ENCODE measurements around the gene HBE1. TPM values are rescaled to one million over a fixed set of nuclear protein-coding genes. Genes with fewer than 3 reads are reported as not detected.

The HBE1 gene
- total RNA-seq, 4 donors from 2014 or later = not detected

DNA sequence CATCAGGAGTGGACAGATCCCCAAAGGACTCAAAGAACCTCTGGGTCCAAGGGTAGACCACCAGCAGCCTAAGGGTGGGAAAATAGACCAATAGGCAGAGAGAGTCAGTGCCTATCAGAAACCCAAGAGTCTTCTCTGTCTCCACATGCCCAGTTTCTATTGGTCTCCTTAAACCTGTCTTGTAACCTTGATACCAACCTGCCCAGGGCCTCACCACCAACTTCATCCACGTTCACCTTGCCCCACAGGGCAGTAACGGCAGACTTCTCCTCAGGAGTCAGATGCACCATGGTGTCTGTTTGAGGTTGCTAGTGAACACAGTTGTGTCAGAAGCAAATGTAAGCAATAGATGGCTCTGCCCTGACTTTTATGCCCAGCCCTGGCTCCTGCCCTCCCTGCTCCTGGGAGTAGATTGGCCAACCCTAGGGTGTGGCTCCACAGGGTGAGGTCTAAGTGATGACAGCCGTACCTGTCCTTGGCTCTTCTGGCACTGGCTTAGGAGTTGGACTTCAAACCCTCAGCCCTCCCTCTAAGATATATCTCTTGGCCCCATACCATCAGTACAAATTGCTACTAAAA lies 42.9 kb downstream of the HBE1 start, which contains the start of gene HBB:
TSS of gene HBB (minus strand) at position 340 of the 579 bp plus-strand sequence. CDS start at position 290, 50 bp downstream.
- 74% methylated on average over 3 of the region's 3 CpGs for WGBS
- DNase-seq (ENCODE audit: extremely low spot score) = no peak
- no peaks in the 10 kb centered on the region for H3K36me3 ChIP-seq
- H3K27me3 ChIP-seq = no peaks in the 10 kb centered on the region
- H3K4me1 ChIP-seq = no peaks in the 10 kb centered on the region
- H3K9me3 ChIP-seq = no peaks in the 10 kb centered on the region
- H3K27ac ChIP-seq (replicated peaks in 1 of 4) = no peak within 1 kb of the TSS
- intact Hi-C loops (cut with DNase I) = no loop called here
- TF ChIP-seq POLR2AphosphoS5 (IDR thresholded peaks at IDR 0.05) = no peak
- no peak for TF ChIP-seq CTCF (IDR thresholded peaks at IDR 0.05)
- H3K4me3 ChIP-seq = no peak within 1 kb of the TSS

GRCh38 chr11:5225480-5225871 lies 44.3 kb downstream of the HBE1 start:
- no peaks in the 10 kb centered on the region for H3K9me3 ChIP-seq
- H3K4me1 ChIP-seq = no peaks in the 10 kb centered on the region
- H3K4me3 ChIP-seq = no peak overlapping the region
- WGBS = 61% methylated on average over 2 of the region's 2 CpGs
- no peaks in the 10 kb centered on the region for H3K27me3 ChIP-seq
- intact Hi-C loops (cut with DNase I) = no loop called here
- H3K36me3 ChIP-seq = no peaks in the 10 kb centered on the region
- H3K27ac ChIP-seq (replicated peaks in 1 of 4) = no peak overlapping the region
- no peak for DNase-seq (ENCODE audit: extremely low spot score)
- no peak for TF ChIP-seq POLR2AphosphoS5 (IDR thresholded peaks at IDR 0.05)
- no peak for TF ChIP-seq EP300 (IDR thresholded peaks at IDR 0.05)
- TF ChIP-seq POLR2A (IDR thresholded peaks at IDR 0.05; ENCODE audit: low read depth) = no peak
- TF ChIP-seq CTCF (IDR thresholded peaks at IDR 0.05) = no peak

DNA sequence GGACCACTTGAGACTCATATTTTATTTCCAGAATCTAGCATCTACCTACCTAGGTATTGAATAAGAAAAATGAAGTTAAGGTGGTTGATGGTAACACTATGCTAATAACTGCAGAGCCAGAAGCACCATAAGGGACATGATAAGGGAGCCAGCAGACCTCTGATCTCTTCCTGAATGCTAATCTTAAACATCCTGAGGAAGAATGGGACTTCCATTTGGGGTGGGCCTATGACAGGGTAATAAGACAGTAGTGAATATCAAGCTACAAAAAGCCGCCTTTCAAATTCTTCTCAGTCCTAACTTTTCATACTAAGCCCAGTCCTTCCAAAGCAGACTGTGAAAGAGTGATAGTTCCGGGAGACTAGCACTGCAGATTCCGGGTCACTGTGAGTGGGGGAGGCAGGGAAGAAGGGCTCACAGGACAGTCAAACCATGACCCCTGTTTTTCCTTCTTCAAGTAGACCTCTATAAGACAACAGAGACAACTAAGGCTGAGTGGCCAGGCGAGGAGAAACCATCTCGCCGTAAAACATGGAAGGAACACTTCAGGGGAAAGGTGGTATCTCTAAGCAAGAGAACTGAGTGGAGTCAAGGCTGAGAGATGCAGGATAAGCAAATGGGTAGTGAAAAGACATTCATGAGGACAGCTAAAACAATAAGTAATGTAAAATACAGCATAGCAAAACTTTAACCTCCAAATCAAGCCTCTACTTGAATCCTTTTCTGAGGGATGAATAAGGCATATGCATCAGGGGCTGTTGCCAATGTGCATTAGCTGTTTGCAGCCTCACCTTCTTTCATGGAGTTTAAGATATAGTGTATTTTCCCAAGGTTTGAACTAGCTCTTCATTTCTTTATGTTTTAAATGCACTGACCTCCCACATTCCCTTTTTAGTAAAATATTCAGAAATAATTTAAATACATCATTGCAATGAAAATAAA lies 44.9 kb downstream of the HBE1 start:
- TF ChIP-seq POLR2A (IDR thresholded peaks at IDR 0.05; ENCODE audit: low read depth) = no peak
- TF ChIP-seq POLR2AphosphoS5 (IDR thresholded peaks at IDR 0.05) = no peak
- TF ChIP-seq CTCF (IDR thresholded peaks at IDR 0.05) = no peak
- no peak for TF ChIP-seq EP300 (IDR thresholded peaks at IDR 0.05)
- WGBS = 74% methylated on average over 6 of the region's 6 CpGs

GRCh38 chr11:5223686-5224085 lies 46.1 kb downstream of the HBE1 start:
- no peak overlapping the region for H3K4me3 ChIP-seq
- no peaks in the 10 kb centered on the region for H3K4me1 ChIP-seq
- H3K36me3 ChIP-seq = no peaks in the 10 kb centered on the region
- WGBS = 68% methylated on average over 1 of the region's 1 CpG
- H3K27me3 ChIP-seq = no peaks in the 10 kb centered on the region
- intact Hi-C loops (cut with DNase I) = no loop called here
- no peaks in the 10 kb centered on the region for H3K9me3 ChIP-seq
- TF ChIP-seq CTCF (IDR thresholded peaks at IDR 0.05) (no peak), EP300 (IDR thresholded peaks at IDR 0.05) (no peak), POLR2AphosphoS5 (IDR thresholded peaks at IDR 0.05) (no peak), POLR2A (IDR thresholded peaks at IDR 0.05; ENCODE audit: low read depth) (no peak)
- DNase-seq (ENCODE audit: extremely low spot score) = no peak
- H3K27ac ChIP-seq (replicated peaks in 1 of 4) = no peak overlapping the region

More for the DNA sequence above, 44.9 kb downstream of the HBE1 start:
- intact Hi-C loops (cut with DNase I) = no loop called here
- Histone ChIP-seq H3K27ac (replicated peaks in 1 of 4) (no peak overlapping the region), H3K4me1 (no peaks in the 10 kb centered on the region), H3K27me3 (no peaks in the 10 kb centered on the region), H3K36me3 (no peaks in the 10 kb centered on the region), H3K9me3 (no peaks in the 10 kb centered on the region), H3K4me3 (no peak overlapping the region)
- DNase-seq (ENCODE audit: extremely low spot score) = no peak
